Cardiac muscle cell (in vitro differentiated cells and primary cell): ENCODE data around the gene TRMT61A. TPM values are rescaled to one million over a fixed set of nuclear protein-coding genes. Genes with fewer than 3 reads are reported as not detected.

Experiments
- DNase-seq, 2 donors: peaks; one replicate each; pipeline versions ENCODE4 v3.0.0 to v3.0.0-alpha.2; 2010 to 2017; ENCODE audit warnings: low read depth in 1 of 2, low spot score in 1 of 2
- H3K27ac ChIP-seq: fragments of 200-600 bp; sonication (generic); 2 replicates; pipeline ENCODE4 v1.5.1; 2016
- H3K27me3 ChIP-seq: fragments of 200-600 bp; sonication (generic); 2 replicates; pipeline ENCODE4 v1.6.0; 2016; ENCODE audit warnings: control low read depth
- H3K36me3 ChIP-seq: fragments of 200-600 bp; sonication (generic); 2 replicates; pipeline ENCODE4 v1.5.1; 2016; ENCODE audit warnings: control low read depth
- H3K4me1 ChIP-seq: fragments of 200-600 bp; sonication (generic); 2 replicates; pipeline ENCODE4 v1.8.1; 2017; ENCODE audit warnings: low read depth, mild to moderate bottlenecking, mixed run types
- H3K4me3 ChIP-seq: fragments of 200-600 bp; sonication (generic); 2 replicates; pipeline ENCODE4 v1.5.1; 2016; ENCODE audit warnings: mild to moderate bottlenecking
- H3K9me3 ChIP-seq: fragments of 200-600 bp; sonication (generic); 2 replicates; pipeline ENCODE4 v1.5.1; 2017; ENCODE audit warnings: low read depth, mild to moderate bottlenecking, control low read depth
- CTCF ChIP-seq: IDR thresholded peaks from 2 replicates; pipeline ENCODE4 v1.5.1; 2012; ENCODE audit warnings: low read depth, mild to moderate bottlenecking, low read length
- polyA plus RNA-seq: library from polyadenylated mRNA; unstranded; fragments of >200 nt; fragmentation: Nextera tagmentation; extraction: Ambion mirVana; gene quantifications from 2 replicates; pipeline ENCODE4 v1.2.1, GENCODE V29; 2016
- total RNA-seq: library from RNA; depleted of rRNA; stranded (reverse); fragments of >200 nt; gene quantifications from 2 replicates; pipeline ENCODE4 v1.2.3, GENCODE V29; 2016

Gene TRMT61A
- total and polyA plus RNA-seq, 2 experiments from 2014 or later = 7.4 to 7.5 TPM

GRCh38 chr14:103488960-103489359 lies 40.0 kb upstream of the TRMT61A start:
- peak overlapping the region; percentile 29 for H3K27ac ChIP-seq
- H3K27me3 ChIP-seq = no peaks in the 10 kb centered on the region
- DNase-seq = peak in 1 of 2 donors; percentile 14
- H3K4me1 ChIP-seq = no peaks in the 10 kb centered on the region
- TF ChIP-seq CTCF = no peak
- no peaks in the 10 kb centered on the region for H3K9me3 ChIP-seq
- H3K36me3 ChIP-seq = peaks cover 24% of the 10 kb centered on the region
- no peak overlapping the region for H3K4me3 ChIP-seq

GRCh38 chr14:103489621-103490020 lies 39.4 kb upstream of the TRMT61A start:
- H3K27ac ChIP-seq = peak overlapping the region; percentile 29
- H3K36me3 ChIP-seq = peaks cover 25% of the 10 kb centered on the region
- no peak overlapping the region for H3K4me3 ChIP-seq
- no peak for DNase-seq
- H3K4me1 ChIP-seq = no peaks in the 10 kb centered on the region
- no peaks in the 10 kb centered on the region for H3K9me3 ChIP-seq
- H3K27me3 ChIP-seq = no peaks in the 10 kb centered on the region
- no peak for TF ChIP-seq CTCF

GRCh38 chr14:103491691-103492090 lies 37.3 kb upstream of the TRMT61A start:
- H3K4me1 ChIP-seq = no peaks in the 10 kb centered on the region
- H3K4me3 ChIP-seq = no peak overlapping the region
- TF ChIP-seq CTCF = no peak
- H3K36me3 ChIP-seq = peaks cover 32% of the 10 kb centered on the region
- DNase-seq = no peak
- no peaks in the 10 kb centered on the region for H3K9me3 ChIP-seq
- no peak overlapping the region for H3K27ac ChIP-seq
- no peaks in the 10 kb centered on the region for H3K27me3 ChIP-seq

GRCh38 chr14:103492156-103492925 lies 36.7 kb upstream of the TRMT61A start:
- no peak overlapping the region for H3K27ac ChIP-seq
- no peaks in the 10 kb centered on the region for H3K4me1 ChIP-seq
- no peaks in the 10 kb centered on the region for H3K9me3 ChIP-seq
- H3K27me3 ChIP-seq = no peaks in the 10 kb centered on the region
- TF ChIP-seq CTCF = no peak
- H3K4me3 ChIP-seq = no peak overlapping the region
- peaks cover 38% of the 10 kb centered on the region for H3K36me3 ChIP-seq
- no peak for DNase-seq

- no peak for TF ChIP-seq CTCF
- no peak for DNase-seq
- H3K9me3 ChIP-seq = no peaks in the 10 kb centered on the region
- H3K4me3 ChIP-seq = no peak overlapping the region
- no peaks in the 10 kb centered on the region for H3K27me3 ChIP-seq
- no peak overlapping the region for H3K27ac ChIP-seq
- H3K36me3 ChIP-seq = peaks cover 46% of the 10 kb centered on the region
- no peaks in the 10 kb centered on the region for H3K4me1 ChIP-seq
Observed at GRCh38 chr14:103495854-103496253, 33.1 kb upstream of the TRMT61A start.
